ENCODE data around the gene C11orf86.

DNA sequence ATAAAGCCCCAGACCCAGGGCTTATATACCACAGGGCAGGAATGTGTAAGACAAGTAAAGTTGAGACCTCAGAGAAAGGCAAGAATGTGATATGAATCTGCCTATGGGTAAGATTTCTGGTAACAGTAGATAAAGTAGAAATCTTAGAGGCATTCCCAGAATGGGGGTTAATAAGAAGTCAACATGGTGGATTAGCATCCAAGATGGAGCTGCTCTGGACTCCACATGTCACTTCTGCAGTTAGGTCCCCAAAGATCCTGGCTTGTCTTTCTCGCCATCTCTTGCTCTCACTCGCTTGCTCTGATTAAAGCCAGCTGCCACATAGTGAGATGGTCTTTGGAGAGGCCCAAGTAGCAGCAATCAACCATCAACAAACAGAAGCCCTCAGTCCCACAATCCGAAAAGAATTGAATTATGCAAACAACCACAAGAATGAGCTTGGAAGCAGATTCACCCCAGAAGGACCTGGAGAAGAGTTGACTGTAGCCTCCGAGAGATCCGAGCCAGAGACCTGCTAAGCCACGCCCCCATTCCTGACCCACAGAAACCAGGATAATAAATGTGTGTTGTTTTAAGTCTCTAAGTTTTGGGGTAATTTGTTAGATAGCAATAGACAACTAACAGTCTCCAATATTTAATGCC, 5.4 kb upstream of the C11orf86 start:
- TF ChIP-seq, protein P1, sequence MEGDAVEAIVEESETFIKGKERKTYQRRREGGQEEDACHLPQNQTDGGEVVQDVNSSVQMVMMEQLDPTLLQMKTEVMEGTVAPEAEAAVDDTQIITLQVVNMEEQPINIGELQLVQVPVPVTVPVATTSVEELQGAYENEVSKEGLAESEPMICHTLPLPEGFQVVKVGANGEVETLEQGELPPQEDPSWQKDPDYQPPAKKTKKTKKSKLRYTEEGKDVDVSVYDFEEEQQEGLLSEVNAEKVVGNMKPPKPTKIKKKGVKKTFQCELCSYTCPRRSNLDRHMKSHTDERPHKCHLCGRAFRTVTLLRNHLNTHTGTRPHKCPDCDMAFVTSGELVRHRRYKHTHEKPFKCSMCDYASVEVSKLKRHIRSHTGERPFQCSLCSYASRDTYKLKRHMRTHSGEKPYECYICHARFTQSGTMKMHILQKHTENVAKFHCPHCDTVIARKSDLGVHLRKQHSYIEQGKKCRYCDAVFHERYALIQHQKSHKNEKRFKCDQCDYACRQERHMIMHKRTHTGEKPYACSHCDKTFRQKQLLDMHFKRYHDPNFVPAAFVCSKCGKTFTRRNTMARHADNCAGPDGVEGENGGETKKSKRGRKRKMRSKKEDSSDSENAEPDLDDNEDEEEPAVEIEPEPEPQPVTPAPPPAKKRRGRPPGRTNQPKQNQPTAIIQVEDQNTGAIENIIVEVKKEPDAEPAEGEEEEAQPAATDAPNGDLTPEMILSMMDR (conservative IDR thresholded peaks at IDR 0.05; ENCODE audit: low read depth in 2 of 2) = no peak
- TF ChIP-seq REST (IDR thresholded peaks at IDR 0.05; ENCODE audit: unreplicated experiment) = no peak
- no peak for TF ChIP-seq EZH2 (IDR thresholded peaks at IDR 0.05; ENCODE audit: low read depth, unreplicated experiment)
- no peak for TF ChIP-seq JUNB (IDR thresholded peaks at IDR 0.05; ENCODE audit: unreplicated experiment)
- no peak for TF ChIP-seq EZH2phosphoT487 (IDR thresholded peaks at IDR 0.05; ENCODE audit: unreplicated experiment)
- no peak for TF ChIP-seq POLR2AphosphoS5 (IDR thresholded peaks at IDR 0.05; ENCODE audit: low read depth)
- TF ChIP-seq ETS1 (IDR thresholded peaks at IDR 0.05) = no peak
- TF ChIP-seq CREB1 (CRISPR knock-in tag; IDR thresholded peaks at IDR 0.05; ENCODE audit: low read depth) = no peak
- TF ChIP-seq ZNF114 (CRISPR knock-in tag; IDR thresholded peaks at IDR 0.05) = no peak
- no peak for TF ChIP-seq ZNF331 (CRISPR knock-in tag; IDR thresholded peaks at IDR 0.05; ENCODE audit: low read depth)
- TF ChIP-seq NANOG (IDR thresholded peaks at IDR 0.05; ENCODE audit: borderline replicate concordance) = no peak
- TF ChIP-seq STAT1 (IDR thresholded peaks at IDR 0.05; ENCODE audit: unreplicated experiment) = no peak
- no peak for TF ChIP-seq ZNF462 (CRISPR knock-in tag; IDR thresholded peaks at IDR 0.05)
